ENCODE results near the gene SIN3B. TPM values are rescaled to one million over a fixed set of nuclear protein-coding genes. Genes with fewer than 3 reads are reported as not detected.

Gene SIN3B
- total RNA-seq, 1 donor from 2014 or later: 18.4 TPM

GRCh38 chr19:16921766-16922591 lies 92.8 kb downstream of the SIN3B start:
- no peak for TF ChIP-seq CTCF (IDR thresholded peaks at IDR 0.05; ENCODE audit: insufficient read depth, low read length, severe bottlenecking)
- no peak for DNase-seq (ENCODE audit: low read depth)

GRCh38 chr19:16922592-16922934 lies 93.4 kb downstream of the SIN3B start:
- no peak for TF ChIP-seq CTCF (IDR thresholded peaks at IDR 0.05; ENCODE audit: insufficient read depth, low read length, severe bottlenecking)
- no peaks in the 10 kb centered on the region for H3K36me3 ChIP-seq (ENCODE audit: control insufficient read depth, insufficient read depth, low read length)
- no peak overlapping the region for H3K4me3 ChIP-seq (ENCODE audit: low read depth, low read length)
- DNase-seq (ENCODE audit: low read depth): no peak
- FAIRE-seq: peak; percentile 88
- no peaks in the 10 kb centered on the region for H3K27me3 ChIP-seq (ENCODE audit: control insufficient read depth, insufficient read depth, low read length)

More at GRCh38 chr19:16921766-16922591, 92.8 kb downstream of the SIN3B start:
- H3K4me3 ChIP-seq (ENCODE audit: low read depth, low read length): no peak overlapping the region
- no peaks in the 10 kb centered on the region for H3K36me3 ChIP-seq (ENCODE audit: control insufficient read depth, insufficient read depth, low read length)
- no peak for FAIRE-seq
- H3K27me3 ChIP-seq (ENCODE audit: control insufficient read depth, insufficient read depth, low read length): no peaks in the 10 kb centered on the region

- Histone ChIP-seq H3K36me3 (ENCODE audit: control insufficient read depth, insufficient read depth, low read length) (no peaks in the 10 kb centered on the region), H3K4me3 (ENCODE audit: low read depth, low read length) (no peak overlapping the region), H3K27me3 (ENCODE audit: control insufficient read depth, insufficient read depth, low read length) (no peaks in the 10 kb centered on the region)
- no peak for DNase-seq (ENCODE audit: low read depth)
- no peak for TF ChIP-seq CTCF (IDR thresholded peaks at IDR 0.05; ENCODE audit: insufficient read depth, low read length, severe bottlenecking)
- FAIRE-seq: no peak
Measured at GRCh38 chr19:16922949-16923348, 93.8 kb downstream of the SIN3B start.

GRCh38 chr19:16927883-16928282 lies 98.7 kb downstream of the SIN3B start:
- Histone ChIP-seq H3K4me3 (ENCODE audit: low read depth, low read length) (no peak overlapping the region), H3K36me3 (ENCODE audit: control insufficient read depth, insufficient read depth, low read length) (no peaks in the 10 kb centered on the region), H3K27me3 (ENCODE audit: control insufficient read depth, insufficient read depth, low read length) (no peaks in the 10 kb centered on the region)
- FAIRE-seq: no peak
- no peak for DNase-seq (ENCODE audit: low read depth)
- TF ChIP-seq CTCF (IDR thresholded peaks at IDR 0.05; ENCODE audit: insufficient read depth, low read length, severe bottlenecking): no peak

- Histone ChIP-seq H3K27me3 (ENCODE audit: control insufficient read depth, insufficient read depth, low read length) (no peaks in the 10 kb centered on the region), H3K36me3 (ENCODE audit: control insufficient read depth, insufficient read depth, low read length) (no peaks in the 10 kb centered on the region), H3K4me3 (ENCODE audit: low read depth, low read length) (no peak overlapping the region)
- no peak for TF ChIP-seq CTCF (IDR thresholded peaks at IDR 0.05; ENCODE audit: insufficient read depth, low read length, severe bottlenecking)
- FAIRE-seq: no peak
- no peak for DNase-seq (ENCODE audit: low read depth)
Measured at GRCh38 chr19:16928351-16928750, 99.2 kb downstream of the SIN3B start.

GRCh38 chr19:16928916-16929315 lies 99.7 kb downstream of the SIN3B start:
- no peak for DNase-seq (ENCODE audit: low read depth)
- no peaks in the 10 kb centered on the region for H3K36me3 ChIP-seq (ENCODE audit: control insufficient read depth, insufficient read depth, low read length)

More at GRCh38 chr19:16928916-16929315, 99.7 kb downstream of the SIN3B start:
- peak; percentile 79 for FAIRE-seq
- Histone ChIP-seq H3K4me3 (ENCODE audit: low read depth, low read length) (no peak overlapping the region), H3K27me3 (ENCODE audit: control insufficient read depth, insufficient read depth, low read length) (no peaks in the 10 kb centered on the region)
- no peak for TF ChIP-seq CTCF (IDR thresholded peaks at IDR 0.05; ENCODE audit: insufficient read depth, low read length, severe bottlenecking)

Measured in bronchial epithelial cell (primary cell).